ENCODE measurements around the gene ELAVL1. TPM values are rescaled to one million over a fixed set of nuclear protein-coding genes. Genes with fewer than 3 reads are reported as not detected.

Gene ELAVL1
- total and polyA plus RNA-seq, 7 donors, result 15.8 to 31.0 (median 20.3) TPM

GRCh38 chr19:7916103-7916954 lies 89.1 kb downstream of the ELAVL1 start:
- Histone ChIP-seq H3K27me3 (peaks cover 38 to 52% (median 52%) of the 10 kb centered on the region in 3 donors), H3K4me1 (peaks cover 0 to 48% (median 46%) of the 10 kb centered on the region in 4 donors), H3K4me3 (peak overlapping the region in 3 of 4 donors; percentile 8 to 42 (median 33)), H3K36me3 (peaks cover 17 to 23% (median 18%) of the 10 kb centered on the region in 4 donors), H3K27ac (peak overlapping the region in 1 of 4 donors; percentile 81), H3K9me3 (no peaks in the 10 kb centered on the region)
- TF ChIP-seq POLR2A (IDR thresholded peaks at IDR 0.05) (no peak), CTCF (IDR thresholded peaks at IDR 0.05) (no peak), EP300 (IDR thresholded peaks at IDR 0.05) (no peak), POLR2AphosphoS5 (IDR thresholded peaks at IDR 0.05) (no peak)
- WGBS, 2 donors, result 1% methylated on average over 104 of the region's 104 CpGs
- no peak for DNase-seq
- intact Hi-C loops (cut with DNase I), result no loop called here

GRCh38 chr19:7915250-7916102 lies 90.0 kb downstream of the ELAVL1 start:
- peaks cover 0 to 43% (median 41%) of the 10 kb centered on the region in 4 donors for H3K4me1 ChIP-seq
- DNase-seq, result no peak
- TF ChIP-seq POLR2A (IDR thresholded peaks at IDR 0.05) (no peak), EP300 (IDR thresholded peaks at IDR 0.05) (no peak), POLR2AphosphoS5 (IDR thresholded peaks at IDR 0.05) (peak in 1 of 4 donors; percentile 24)
- H3K27me3 ChIP-seq, result peaks cover 38 to 52% (median 52%) of the 10 kb centered on the region in 3 donors
- peaks cover 25 to 31% (median 26%) of the 10 kb centered on the region in 4 donors for H3K36me3 ChIP-seq
- no peaks in the 10 kb centered on the region for H3K9me3 ChIP-seq
- H3K4me3 ChIP-seq, result peak overlapping the region in 1 of 4 donors; percentile 33
- no peak overlapping the region for H3K27ac ChIP-seq
- WGBS, 2 donors, result 38 to 49% methylated on average over 24 of the region's 24 CpGs
- intact Hi-C loops (cut with DNase I), result no loop called here

- Histone ChIP-seq H3K36me3 (peaks cover 34 to 40% (median 34%) of the 10 kb centered on the region in 4 donors), H3K27me3 (peaks cover 38 to 52% (median 52%) of the 10 kb centered on the region in 3 donors), H3K4me3 (no peak within 1 kb of the TSS), H3K27ac (no peak within 1 kb of the TSS), H3K4me1 (peaks cover 0 to 39% (median 36%) of the 10 kb centered on the region in 4 donors), H3K9me3 (no peaks in the 10 kb centered on the region)
- no peak for TF ChIP-seq CTCF (IDR thresholded peaks at IDR 0.05)
- TF ChIP-seq EP300 (IDR thresholded peaks at IDR 0.05), result no peak
- no peak for TF ChIP-seq POLR2A (IDR thresholded peaks at IDR 0.05)
- peak in 1 of 4 donors; percentile 38 for TF ChIP-seq POLR2AphosphoS5 (IDR thresholded peaks at IDR 0.05)
- intact Hi-C loops (cut with DNase I), result no loop called here
- 40 to 73% methylated on average over 12 of the region's 12 CpGs for WGBS, 2 donors
- DNase-seq, result no peak
Observed at GRCh38 chr19:7914598-7915045, 90.8 kb downstream of the ELAVL1 start, which contains the start of gene TGFBR3L. TSS of gene TGFBR3L (plus strand) at chr19:7914830.

GRCh38 chr19:7914099-7914498 lies 91.3 kb downstream of the ELAVL1 start:
- H3K4me3 ChIP-seq, result no peak overlapping the region
- no peaks in the 10 kb centered on the region for H3K9me3 ChIP-seq
- peaks cover 35 to 45% (median 37%) of the 10 kb centered on the region in 4 donors for H3K36me3 ChIP-seq
- intact Hi-C loops (cut with DNase I), result no loop called here
- WGBS, 2 donors, result 43 to 72% methylated on average over 12 of the region's 12 CpGs
- H3K27ac ChIP-seq, result no peak overlapping the region
- TF ChIP-seq POLR2A (IDR thresholded peaks at IDR 0.05), result no peak
- TF ChIP-seq CTCF (IDR thresholded peaks at IDR 0.05), result no peak
- TF ChIP-seq POLR2AphosphoS5 (IDR thresholded peaks at IDR 0.05), result no peak
- TF ChIP-seq EP300 (IDR thresholded peaks at IDR 0.05), result no peak
- H3K27me3 ChIP-seq, result peaks cover 38 to 50% (median 47%) of the 10 kb centered on the region in 3 donors
- peaks cover 0 to 34% (median 32%) of the 10 kb centered on the region in 4 donors for H3K4me1 ChIP-seq
- no peak for DNase-seq
